Loucy (cell line): ENCODE data around the gene SLC23A2.

Source experiments
- H2AFZ ChIP-seq: fragments of 200-600 bp; sonication (generic); 2 replicates; pipeline ENCODE4 v1.6.0; 2016; ENCODE audit warnings: antibody characterized with exemption, mild to moderate bottlenecking, low read length, moderate library complexity
- H3F3A ChIP-seq: fragments of 200-600 bp; 2 replicates; pipeline ENCODE4 v1.6.0; 2016; ENCODE audit warnings: antibody characterized with exemption, low read depth, mild to moderate bottlenecking
- H3K27me3 ChIP-seq: fragments of 200-600 bp; sonication (generic); 2 replicates; pipeline ENCODE4 v1.6.1; 2014; ENCODE audit warnings: low read length, mild to moderate bottlenecking; ENCODE audit not compliant: insufficient read depth, poor library complexity, severe bottlenecking
- H3K36me3 ChIP-seq: fragments of 200-600 bp; sonication (generic); 2 replicates; pipeline ENCODE4 v1.6.1; 2016; ENCODE audit warnings: low read length; ENCODE audit not compliant: insufficient read depth
- H3K4me1 ChIP-seq: fragments of 200-600 bp; sonication (generic); 2 replicates; pipeline ENCODE4 v1.5.1; 2014; ENCODE audit warnings: low read length, mild to moderate bottlenecking; ENCODE audit not compliant: insufficient read depth, poor library complexity, severe bottlenecking
- H3K4me2 ChIP-seq: fragments of 200-600 bp; sonication (generic); 2 replicates; pipeline ENCODE4 v1.6.0; 2014; ENCODE audit warnings: antibody characterized with exemption, low read length, low read depth, mild to moderate bottlenecking; ENCODE audit not compliant: poor library complexity, severe bottlenecking
- H3K4me3 ChIP-seq: fragments of 200-600 bp; sonication (generic); 2 replicates; pipeline ENCODE4 v1.5.1; 2014; ENCODE audit warnings: low read length, mild to moderate bottlenecking, mixed read lengths; ENCODE audit not compliant: poor library complexity, severe bottlenecking
- H3K79me2 ChIP-seq: fragments of 200-600 bp; sonication (generic); 2 replicates; pipeline ENCODE4 v1.6.1; 2014; ENCODE audit warnings: low read length; ENCODE audit not compliant: insufficient read depth
- H3K9ac ChIP-seq: fragments of 200-600 bp; sonication (generic); 2 replicates; pipeline ENCODE4 v1.6.0; 2014; ENCODE audit warnings: mild to moderate bottlenecking, low read depth, low read length, moderate library complexity; ENCODE audit not compliant: poor library complexity, severe bottlenecking
- H3K9me2 ChIP-seq: fragments of 200-600 bp; sonication (generic); replicated peaks from 2 replicates; pipeline ENCODE4 v1.6.1; 2016; ENCODE audit warnings: low read depth, low read length, mixed read lengths
- H3K9me3 ChIP-seq: fragments of 200-600 bp; sonication (generic); 2 replicates; pipeline ENCODE4 v1.6.1; 2014; ENCODE audit warnings: mild to moderate bottlenecking, antibody characterized with exemption, low read length, low read depth; ENCODE audit not compliant: insufficient read depth
- H4K20me1 ChIP-seq: fragments of 200-600 bp; sonication (generic); 2 replicates; pipeline ENCODE4 v1.6.0; 2014; ENCODE audit warnings: antibody characterized with exemption, low read length, mild to moderate bottlenecking; ENCODE audit not compliant: insufficient read depth, poor library complexity, severe bottlenecking
- CTCF ChIP-seq: fragments of 200-600 bp; sonication (generic); conservative IDR thresholded peaks from 2 replicates; pipeline ENCODE4 v1.5.1; 2014; ENCODE audit warnings: mild to moderate bottlenecking, antibody characterized with exemption, low read length
- EZH2phosphoT487 ChIP-seq: fragments of 200-600 bp; IDR thresholded peaks from 2 replicates; pipeline ENCODE4 v1.6.1; 2018; ENCODE audit warnings: antibody characterized with exemption, mild to moderate bottlenecking, moderate library complexity, borderline replicate concordance

Gene SLC23A2

GRCh38 chr20:4821590-4821989 lies 179.7 kb downstream of the SLC23A2 start:
- no peaks in the 10 kb centered on the region for H3F3A ChIP-seq
- H3K36me3 ChIP-seq: no peaks in the 10 kb centered on the region; the same call in 1 of the 2 replicates
- H3K4me3 ChIP-seq: peak overlapping the region; percentile 80
- TF ChIP-seq EZH2phosphoT487 (no peak), CTCF (no peak)
- H3K9me2 ChIP-seq: no peaks in the 10 kb centered on the region
- H3K9ac ChIP-seq: peak overlapping the region; percentile 85
- no peak overlapping the region for H2AFZ ChIP-seq
- no peaks in the 10 kb centered on the region for H3K27me3 ChIP-seq
- H3K4me2 ChIP-seq: peak overlapping the region; percentile 68
- no peaks in the 10 kb centered on the region for H3K9me3 ChIP-seq
- H4K20me1 ChIP-seq: peaks cover 14% of the 10 kb centered on the region
- H3K79me2 ChIP-seq: peaks cover 55% of the 10 kb centered on the region
- peaks cover 27% of the 10 kb centered on the region for H3K4me1 ChIP-seq

- H3K9ac ChIP-seq: peak overlapping the region; percentile 85
- no peak for TF ChIP-seq EZH2phosphoT487
- no peak for TF ChIP-seq CTCF
- peak overlapping the region; percentile 80 for H3K4me3 ChIP-seq
- H4K20me1 ChIP-seq: peaks cover 14% of the 10 kb centered on the region
- peak overlapping the region; percentile 68 for H3K4me2 ChIP-seq
- H3F3A ChIP-seq: no peaks in the 10 kb centered on the region
- no peak overlapping the region for H2AFZ ChIP-seq
- H3K4me1 ChIP-seq: peaks cover 27% of the 10 kb centered on the region
- H3K36me3 ChIP-seq: no peaks in the 10 kb centered on the region; the same call in 1 of the 2 replicates
- peaks cover 59% of the 10 kb centered on the region for H3K79me2 ChIP-seq
- no peaks in the 10 kb centered on the region for H3K9me2 ChIP-seq
- H3K27me3 ChIP-seq: no peaks in the 10 kb centered on the region
- H3K9me3 ChIP-seq: no peaks in the 10 kb centered on the region
Observed at GRCh38 chr20:4820806-4821518, 180.3 kb downstream of the SLC23A2 start.

GRCh38 chr20:4819901-4820300 lies 181.4 kb downstream of the SLC23A2 start:
- Histone ChIP-seq H3K9me2 (no peaks in the 10 kb centered on the region), H2AFZ (no peak overlapping the region), H3K27me3 (no peaks in the 10 kb centered on the region), H3F3A (no peaks in the 10 kb centered on the region), H3K9ac (no peak overlapping the region), H3K4me3 (no peak overlapping the region), H3K4me1 (peaks cover 37% of the 10 kb centered on the region), H3K79me2 (peaks cover 70% of the 10 kb centered on the region), H3K36me3 (no peaks in the 10 kb centered on the region; the same call in 1 of the 2 replicates), H3K9me3 (no peaks in the 10 kb centered on the region), H3K4me2 (no peak overlapping the region), H4K20me1 (peaks cover 14% of the 10 kb centered on the region)
- TF ChIP-seq EZH2phosphoT487 (no peak), CTCF (no peak)
